ENCODE data around the gene PNPO. TPM values are rescaled to one million over a fixed set of nuclear protein-coding genes. Genes with fewer than 3 reads are reported as not detected.
"Not testable (repeated sequence)": the region's sequence is repeated elsewhere in the genome, so short reads cannot be mapped to it uniquely, and the experiment has no call there.

PNPO gene
- total RNA-seq, 1 donor from 2014 or later, result 8.2 TPM

GRCh38 chr17:47918006-47918405 is 23.4 kb upstream of the PNPO start:
- TF ChIP-seq, protein P1, sequence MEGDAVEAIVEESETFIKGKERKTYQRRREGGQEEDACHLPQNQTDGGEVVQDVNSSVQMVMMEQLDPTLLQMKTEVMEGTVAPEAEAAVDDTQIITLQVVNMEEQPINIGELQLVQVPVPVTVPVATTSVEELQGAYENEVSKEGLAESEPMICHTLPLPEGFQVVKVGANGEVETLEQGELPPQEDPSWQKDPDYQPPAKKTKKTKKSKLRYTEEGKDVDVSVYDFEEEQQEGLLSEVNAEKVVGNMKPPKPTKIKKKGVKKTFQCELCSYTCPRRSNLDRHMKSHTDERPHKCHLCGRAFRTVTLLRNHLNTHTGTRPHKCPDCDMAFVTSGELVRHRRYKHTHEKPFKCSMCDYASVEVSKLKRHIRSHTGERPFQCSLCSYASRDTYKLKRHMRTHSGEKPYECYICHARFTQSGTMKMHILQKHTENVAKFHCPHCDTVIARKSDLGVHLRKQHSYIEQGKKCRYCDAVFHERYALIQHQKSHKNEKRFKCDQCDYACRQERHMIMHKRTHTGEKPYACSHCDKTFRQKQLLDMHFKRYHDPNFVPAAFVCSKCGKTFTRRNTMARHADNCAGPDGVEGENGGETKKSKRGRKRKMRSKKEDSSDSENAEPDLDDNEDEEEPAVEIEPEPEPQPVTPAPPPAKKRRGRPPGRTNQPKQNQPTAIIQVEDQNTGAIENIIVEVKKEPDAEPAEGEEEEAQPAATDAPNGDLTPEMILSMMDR (IDR thresholded peaks at IDR 0.05), result no peak
- Mint-ChIP-seq H3K9me3 (ENCODE audit: low read depth) (no peaks in the 10 kb centered on the region), H3K27ac (ENCODE audit: unreplicated experiment) (no peak overlapping the region), H3K36me3 (ENCODE audit: low read depth) (peaks cover 17% of the 10 kb centered on the region), H3K27me3 (ENCODE audit: low read depth) (no peaks in the 10 kb centered on the region), H3K4me3 (ENCODE audit: unreplicated experiment) (no peak overlapping the region), H3K4me1 (ENCODE audit: low read depth) (no peaks in the 10 kb centered on the region)
- no peak for DNase-seq (ENCODE audit: low spot score)

DNA sequence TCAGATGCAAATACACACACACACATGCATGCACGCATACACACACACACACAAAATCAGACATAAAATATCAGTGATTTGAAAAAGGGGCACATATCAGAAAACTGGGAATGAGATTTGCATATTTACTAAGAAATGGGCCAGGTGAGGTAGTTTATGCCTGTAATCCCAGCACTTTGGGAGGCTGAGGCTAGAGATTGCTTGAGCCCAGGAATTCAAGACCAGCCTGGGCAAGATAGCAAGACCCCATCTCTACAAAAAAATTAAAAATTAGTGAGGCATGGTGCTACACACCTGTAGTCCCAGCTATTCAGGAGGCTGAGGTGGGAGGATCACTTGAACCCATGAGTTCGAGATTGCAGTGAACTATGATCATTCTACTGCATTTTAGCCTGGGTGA is 22.4 kb upstream of the PNPO start:
- Mint-ChIP-seq H3K4me3 (ENCODE audit: unreplicated experiment) (no peak overlapping the region), H3K27ac (ENCODE audit: unreplicated experiment) (no peak overlapping the region), H3K9me3 (ENCODE audit: low read depth) (no peaks in the 10 kb centered on the region), H3K36me3 (ENCODE audit: low read depth) (peaks cover 23% of the 10 kb centered on the region), H3K4me1 (ENCODE audit: low read depth) (no peaks in the 10 kb centered on the region), H3K27me3 (ENCODE audit: low read depth) (no peaks in the 10 kb centered on the region)
- DNase-seq (ENCODE audit: low spot score), result no peak
- TF ChIP-seq, protein P1 (IDR thresholded peaks at IDR 0.05), result no peak

- H3K36me3 Mint-ChIP-seq (ENCODE audit: low read depth), result peaks cover 27% of the 10 kb centered on the region
- H3K9me3 Mint-ChIP-seq (ENCODE audit: low read depth); H3K4me3 Mint-ChIP-seq (ENCODE audit: unreplicated experiment); H3K4me1 Mint-ChIP-seq (ENCODE audit: low read depth); H3K27ac Mint-ChIP-seq (ENCODE audit: unreplicated experiment); DNase-seq (ENCODE audit: low spot score); H3K27me3 Mint-ChIP-seq (ENCODE audit: low read depth): not testable (repeated sequence)
These were observed 21.5 kb upstream of the PNPO start for GRCh38 chr17:47919889-47920288.

DNA sequence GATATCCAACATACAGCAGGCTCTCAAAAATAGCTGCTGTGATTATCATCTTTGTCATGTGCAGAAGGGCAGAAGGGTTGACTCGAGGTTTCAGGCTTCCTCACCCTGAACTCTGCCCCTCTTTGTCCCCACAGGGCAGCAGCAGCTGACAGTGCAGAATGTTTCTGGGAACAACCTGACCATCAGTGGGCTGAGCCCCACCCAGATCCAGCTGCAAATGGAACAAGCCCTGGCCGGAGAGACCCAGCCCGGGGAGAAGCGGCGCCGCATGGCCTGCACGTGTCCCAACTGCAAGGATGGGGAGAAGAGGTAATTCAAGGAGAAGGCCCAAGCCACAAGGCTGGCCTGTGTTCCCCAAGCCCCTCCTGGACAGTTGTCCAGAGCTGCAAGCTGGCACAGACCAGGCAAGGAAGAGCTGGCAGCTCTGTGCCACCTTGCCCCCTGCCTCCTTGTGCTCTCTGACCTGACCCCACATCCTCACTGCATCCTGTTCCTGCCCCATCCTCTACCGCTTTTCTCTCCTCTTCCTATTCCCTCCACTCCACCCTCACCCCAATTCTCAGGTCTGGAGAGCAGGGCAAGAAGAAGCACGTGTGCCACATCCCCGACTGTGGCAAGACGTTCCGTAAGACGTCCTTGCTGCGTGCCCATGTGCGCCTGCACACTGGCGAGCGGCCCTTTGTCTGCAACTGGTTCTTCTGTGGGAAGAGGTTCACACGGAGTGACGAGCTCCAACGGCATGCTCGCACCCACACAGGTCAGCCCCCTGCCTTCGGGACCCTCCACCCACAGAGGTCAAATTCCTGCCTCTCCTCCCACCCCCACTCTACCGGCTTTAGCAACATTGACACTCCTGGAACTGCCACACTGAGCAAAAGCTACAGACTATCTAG is 16.3 kb upstream of the PNPO start:
- TF ChIP-seq, protein P1 (IDR thresholded peaks at IDR 0.05), result no peak
- Mint-ChIP-seq H3K27ac (ENCODE audit: unreplicated experiment) (no peak overlapping the region), H3K9me3 (ENCODE audit: low read depth) (no peaks in the 10 kb centered on the region), H3K4me3 (ENCODE audit: unreplicated experiment) (no peak overlapping the region), H3K4me1 (ENCODE audit: low read depth) (no peaks in the 10 kb centered on the region), H3K27me3 (ENCODE audit: low read depth) (no peaks in the 10 kb centered on the region), H3K36me3 (ENCODE audit: low read depth) (peaks cover 35% of the 10 kb centered on the region)
- DNase-seq (ENCODE audit: low spot score), result no peak

DNA sequence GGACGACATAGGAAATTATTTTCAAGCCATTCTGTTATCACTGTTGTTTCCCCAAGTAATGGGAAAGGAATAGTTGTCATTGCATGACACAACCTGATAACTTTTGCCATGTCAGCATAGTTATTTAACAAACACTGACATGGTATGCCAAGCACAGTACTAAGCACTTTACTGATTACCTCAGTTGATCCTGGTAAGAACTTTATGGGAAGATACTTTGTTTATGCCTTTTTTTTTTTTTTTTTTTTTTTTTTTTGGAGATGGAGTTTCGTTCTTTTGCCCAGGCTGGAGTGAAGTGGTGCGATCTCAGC is 15.7 kb upstream of the PNPO start:
- Mint-ChIP-seq H3K4me3 (ENCODE audit: unreplicated experiment) (no peak overlapping the region), H3K27ac (ENCODE audit: unreplicated experiment) (no peak overlapping the region), H3K4me1 (ENCODE audit: low read depth) (no peaks in the 10 kb centered on the region), H3K36me3 (ENCODE audit: low read depth) (peaks cover 34% of the 10 kb centered on the region), H3K9me3 (ENCODE audit: low read depth) (no peaks in the 10 kb centered on the region), H3K27me3 (ENCODE audit: low read depth) (no peaks in the 10 kb centered on the region)
- no peak for DNase-seq (ENCODE audit: low spot score)
- TF ChIP-seq, protein P1 (IDR thresholded peaks at IDR 0.05), result no peak
